Loucy (cell line): Measurements from ENCODE around the gene PRICKLE2.

Experiments used
- H2AFZ ChIP-seq: fragments of 200-600 bp; sonication (generic); 2 replicates; pipeline ENCODE4 v1.6.0; 2016; ENCODE audit warnings: antibody characterized with exemption, mild to moderate bottlenecking, low read length, moderate library complexity
- H3F3A ChIP-seq: fragments of 200-600 bp; 2 replicates; pipeline ENCODE4 v1.6.0; 2016; ENCODE audit warnings: antibody characterized with exemption, low read depth, mild to moderate bottlenecking
- H3K27me3 ChIP-seq: fragments of 200-600 bp; sonication (generic); 2 replicates; pipeline ENCODE4 v1.6.1; 2014; ENCODE audit warnings: low read length, mild to moderate bottlenecking; ENCODE audit not compliant: insufficient read depth, poor library complexity, severe bottlenecking
- H3K36me3 ChIP-seq: fragments of 200-600 bp; sonication (generic); 2 replicates; pipeline ENCODE4 v1.6.1; 2016; ENCODE audit warnings: low read length; ENCODE audit not compliant: insufficient read depth
- H3K4me1 ChIP-seq: fragments of 200-600 bp; sonication (generic); 2 replicates; pipeline ENCODE4 v1.5.1; 2014; ENCODE audit warnings: low read length, mild to moderate bottlenecking; ENCODE audit not compliant: insufficient read depth, poor library complexity, severe bottlenecking
- H3K4me2 ChIP-seq: fragments of 200-600 bp; sonication (generic); 2 replicates; pipeline ENCODE4 v1.6.0; 2014; ENCODE audit warnings: antibody characterized with exemption, low read length, low read depth, mild to moderate bottlenecking; ENCODE audit not compliant: poor library complexity, severe bottlenecking
- H3K4me3 ChIP-seq: fragments of 200-600 bp; sonication (generic); 2 replicates; pipeline ENCODE4 v1.5.1; 2014; ENCODE audit warnings: low read length, mild to moderate bottlenecking, mixed read lengths; ENCODE audit not compliant: poor library complexity, severe bottlenecking
- H3K79me2 ChIP-seq: fragments of 200-600 bp; sonication (generic); 2 replicates; pipeline ENCODE4 v1.6.1; 2014; ENCODE audit warnings: low read length; ENCODE audit not compliant: insufficient read depth
- H3K9ac ChIP-seq: fragments of 200-600 bp; sonication (generic); 2 replicates; pipeline ENCODE4 v1.6.0; 2014; ENCODE audit warnings: mild to moderate bottlenecking, low read depth, low read length, moderate library complexity; ENCODE audit not compliant: poor library complexity, severe bottlenecking
- H3K9me2 ChIP-seq: fragments of 200-600 bp; sonication (generic); replicated peaks from 2 replicates; pipeline ENCODE4 v1.6.1; 2016; ENCODE audit warnings: low read depth, low read length, mixed read lengths
- H3K9me3 ChIP-seq: fragments of 200-600 bp; sonication (generic); 2 replicates; pipeline ENCODE4 v1.6.1; 2014; ENCODE audit warnings: mild to moderate bottlenecking, antibody characterized with exemption, low read length, low read depth; ENCODE audit not compliant: insufficient read depth
- H4K20me1 ChIP-seq: fragments of 200-600 bp; sonication (generic); 2 replicates; pipeline ENCODE4 v1.6.0; 2014; ENCODE audit warnings: antibody characterized with exemption, low read length, mild to moderate bottlenecking; ENCODE audit not compliant: insufficient read depth, poor library complexity, severe bottlenecking
- CTCF ChIP-seq: fragments of 200-600 bp; sonication (generic); conservative IDR thresholded peaks from 2 replicates; pipeline ENCODE4 v1.5.1; 2014; ENCODE audit warnings: mild to moderate bottlenecking, antibody characterized with exemption, low read length
- EZH2phosphoT487 ChIP-seq: fragments of 200-600 bp; IDR thresholded peaks from 2 replicates; pipeline ENCODE4 v1.6.1; 2018; ENCODE audit warnings: antibody characterized with exemption, mild to moderate bottlenecking, moderate library complexity, borderline replicate concordance

PRICKLE2 gene

GRCh38 chr3:64191822-64192221 is 33.4 kb downstream of the PRICKLE2 start:
- Histone ChIP-seq H3K4me1 (no peaks in the 10 kb centered on the region), H3K9me2 (no peaks in the 10 kb centered on the region), H3K79me2 (no peaks in the 10 kb centered on the region), H3F3A (no peaks in the 10 kb centered on the region), H3K27me3 (no peaks in the 10 kb centered on the region), H3K9ac (no peak overlapping the region), H3K4me2 (no peak overlapping the region), H3K9me3 (peaks cover 5% of the 10 kb centered on the region; the same call in 1 of the 2 replicates), H3K4me3 (no peak overlapping the region), H4K20me1 (no peaks in the 10 kb centered on the region), H2AFZ (no peak overlapping the region), H3K36me3 (no peaks in the 10 kb centered on the region)
- TF ChIP-seq EZH2phosphoT487, result no peak
- TF ChIP-seq CTCF, result no peak

- H3K27me3 ChIP-seq, result no peaks in the 10 kb centered on the region
- H2AFZ ChIP-seq, result no peak overlapping the region
- H3K4me2 ChIP-seq, result no peak overlapping the region
- no peaks in the 10 kb centered on the region for H4K20me1 ChIP-seq
- no peak for TF ChIP-seq EZH2phosphoT487
- no peak overlapping the region for H3K9ac ChIP-seq
- peaks cover 5% of the 10 kb centered on the region; the same call in 1 of the 2 replicates for H3K9me3 ChIP-seq
- no peaks in the 10 kb centered on the region for H3F3A ChIP-seq
- no peak overlapping the region for H3K4me3 ChIP-seq
- no peaks in the 10 kb centered on the region for H3K4me1 ChIP-seq
- no peaks in the 10 kb centered on the region for H3K36me3 ChIP-seq
- H3K9me2 ChIP-seq, result no peaks in the 10 kb centered on the region
- no peaks in the 10 kb centered on the region for H3K79me2 ChIP-seq
Observed at GRCh38 chr3:64190517-64191515, 34.5 kb downstream of the PRICKLE2 start.

GRCh38 chr3:64188810-64189560 is 36.3 kb downstream of the PRICKLE2 start:
- Histone ChIP-seq H3K4me1 (no peaks in the 10 kb centered on the region), H3K9me2 (no peaks in the 10 kb centered on the region), H4K20me1 (no peaks in the 10 kb centered on the region), H3K27me3 (no peaks in the 10 kb centered on the region), H3K9ac (no peak overlapping the region), H3F3A (no peaks in the 10 kb centered on the region), H3K36me3 (no peaks in the 10 kb centered on the region), H3K4me2 (no peak overlapping the region), H3K4me3 (no peak overlapping the region), H3K9me3 (peaks cover 5% of the 10 kb centered on the region; the same call in 1 of the 2 replicates), H3K79me2 (no peaks in the 10 kb centered on the region), H2AFZ (no peak overlapping the region)
- TF ChIP-seq CTCF (no peak), EZH2phosphoT487 (no peak)
